SU-DHL-6 (cell line): Measurements from ENCODE around the gene ATG16L1.

Experiments
- H2AFZ ChIP-seq: fragments of 200-600 bp; sonication (generic); 2 replicates; pipeline ENCODE4 v1.6.1; 2014; ENCODE audit warnings: low read depth, mild to moderate bottlenecking, moderate library complexity, mixed read lengths, antibody characterized with exemption, low read length; ENCODE audit not compliant: severe bottlenecking
- H3F3A ChIP-seq: fragments of 200-600 bp; shearing (Covaris generic); 2 replicates; pipeline ENCODE4 v1.6.0; 2016; ENCODE audit warnings: antibody characterized with exemption, mild to moderate bottlenecking; ENCODE audit not compliant: insufficient read depth
- H3K27ac ChIP-seq: fragments of 200-600 bp; sonication (generic); 2 replicates; pipeline ENCODE4 v1.5.1; 2016; ENCODE audit warnings: low read depth, mild to moderate bottlenecking, low read length, moderate library complexity, mixed read lengths
- H3K27me3 ChIP-seq: fragments of 200-600 bp; sonication (generic), shearing (Covaris generic); 2 replicates; pipeline ENCODE4 v1.6.0; 2014; ENCODE audit warnings: mild to moderate bottlenecking, low read length
- H3K36me3 ChIP-seq: fragments of 200-600 bp; sonication (generic); 2 replicates; pipeline ENCODE4 v1.6.1; 2014; ENCODE audit warnings: mild to moderate bottlenecking, low read length, mixed read lengths
- H3K4me2 ChIP-seq: fragments of 300-600, 200-600 bp; shearing (Covaris generic), sonication (generic); 2 replicates; pipeline ENCODE4 v1.6.0; 2014; ENCODE audit warnings: low read length, low read depth, mild to moderate bottlenecking; ENCODE audit not compliant: poor library complexity, severe bottlenecking
- H3K4me3 ChIP-seq: fragments of 200-600 bp; sonication (generic); 2 replicates; pipeline ENCODE4 v1.5.1; 2014; ENCODE audit warnings: antibody characterized with exemption, low read length, mild to moderate bottlenecking, mixed read lengths; ENCODE audit not compliant: insufficient read depth, poor library complexity, severe bottlenecking
- H3K79me2 ChIP-seq: fragments of 200-600 bp; sonication (generic); 2 replicates; pipeline ENCODE4 v1.6.1; 2014; ENCODE audit warnings: mild to moderate bottlenecking, low read length, moderate library complexity; ENCODE audit not compliant: insufficient read depth
- H3K9ac ChIP-seq: fragments of 200-600 bp; sonication (generic); 2 replicates; pipeline ENCODE4 v1.7.0; 2014; ENCODE audit warnings: mild to moderate bottlenecking, low read length
- H3K9me2 ChIP-seq: fragments of 200-600 bp; sonication (generic); replicated peaks from 2 replicates; pipeline ENCODE4 v1.6.1; 2014; ENCODE audit warnings: low read length; ENCODE audit not compliant: insufficient read depth
- H3K9me3 ChIP-seq: fragments of 200-600 bp; sonication (generic); 2 replicates; pipeline ENCODE4 v1.6.1; 2014; ENCODE audit warnings: low read length, mixed read lengths; ENCODE audit not compliant: insufficient read depth
- H4K20me1 ChIP-seq: fragments of 200-600 bp; sonication (generic); 2 replicates; pipeline ENCODE4 v1.6.1; 2014; ENCODE audit warnings: low read depth, mild to moderate bottlenecking, antibody characterized with exemption, low read length, moderate library complexity, mixed read lengths
- CTCF ChIP-seq: fragments of 200-600 bp; sonication (generic); IDR thresholded peaks from one replicate; pipeline ENCODE4 v1.5.1; 2017; ENCODE audit warnings: antibody characterized with exemption, mild to moderate bottlenecking, low read length, moderate library complexity; ENCODE audit not compliant: insufficient read depth, poor library complexity, severe bottlenecking
- EZH2phosphoT487 ChIP-seq: fragments of 200-600 bp; sonication (generic), shearing (Covaris generic); conservative IDR thresholded peaks from 2 replicates; pipeline ENCODE4 v1.6.1; 2018; ENCODE audit warnings: mild to moderate bottlenecking, antibody characterized with exemption, low read length, moderate library complexity, mixed read lengths

The ATG16L1 gene

GRCh38 chr2:233329489-233330135 lies 78.1 kb downstream of the ATG16L1 start:
- Histone ChIP-seq H3K9ac (no peak overlapping the region), H3K9me2 (no peaks in the 10 kb centered on the region), H3K4me3 (no peak overlapping the region), H3K36me3 (no peaks in the 10 kb centered on the region), H3F3A (peaks cover 8% of the 10 kb centered on the region), H3K79me2 (no peaks in the 10 kb centered on the region), H2AFZ (no peak overlapping the region), H3K4me2 (no peak overlapping the region), H4K20me1 (no peaks in the 10 kb centered on the region), H3K27me3 (no peaks in the 10 kb centered on the region), H3K9me3 (no peaks in the 10 kb centered on the region), H3K27ac (no peak overlapping the region)
- TF ChIP-seq CTCF (no peak), EZH2phosphoT487 (no peak)

GRCh38 chr2:233331536-233331935 lies 80.1 kb downstream of the ATG16L1 start:
- no peaks in the 10 kb centered on the region for H4K20me1 ChIP-seq
- H3K9ac ChIP-seq = peak overlapping the region; percentile 22
- peak overlapping the region; percentile 1 for H3K4me3 ChIP-seq
- H3K27me3 ChIP-seq = no peaks in the 10 kb centered on the region
- peak overlapping the region; percentile 38 for H3K4me2 ChIP-seq
- TF ChIP-seq EZH2phosphoT487 = no peak
- TF ChIP-seq CTCF = no peak
- H3K9me2 ChIP-seq = no peaks in the 10 kb centered on the region
- peak overlapping the region; percentile 57 for H3K27ac ChIP-seq
- peaks cover 8% of the 10 kb centered on the region for H3F3A ChIP-seq
- H3K9me3 ChIP-seq = no peaks in the 10 kb centered on the region
- H3K36me3 ChIP-seq = no peaks in the 10 kb centered on the region
- H2AFZ ChIP-seq = peak overlapping the region; percentile 56
- H3K79me2 ChIP-seq = no peaks in the 10 kb centered on the region

GRCh38 chr2:233332125-233332524 lies 80.7 kb downstream of the ATG16L1 start:
- peak overlapping the region; percentile 57 for H3K27ac ChIP-seq
- H3K36me3 ChIP-seq = no peaks in the 10 kb centered on the region
- peaks cover 8% of the 10 kb centered on the region for H3F3A ChIP-seq
- no peaks in the 10 kb centered on the region for H4K20me1 ChIP-seq
- H3K4me3 ChIP-seq = no peak overlapping the region
- H3K9ac ChIP-seq = peak overlapping the region; percentile 22
- H3K4me2 ChIP-seq = peak overlapping the region; percentile 38
- H2AFZ ChIP-seq = no peak overlapping the region
- no peaks in the 10 kb centered on the region for H3K27me3 ChIP-seq
- no peaks in the 10 kb centered on the region for H3K79me2 ChIP-seq
- H3K9me2 ChIP-seq = no peaks in the 10 kb centered on the region
- TF ChIP-seq EZH2phosphoT487 (no peak), CTCF (no peak)
- H3K9me3 ChIP-seq = no peaks in the 10 kb centered on the region
